Activated CD4-positive, alpha-beta T cell treated with anti-CD3 and anti-CD28 coated beads for 24 hours (primary cell): Measurements from ENCODE around the gene SENP3.

Experiments
- DNase-seq, 2 donors: peaks; one replicate each; pipeline ENCODE4 v3.0.0-alpha.2; 2020; ENCODE audit warnings: low read depth in 2 of 2

Gene SENP3

GRCh38 chr17:7561589-7562207 lies at the start of gene SENP3:
Gene SENP3 (plus strand): TSS chr17:7561919. CDS start chr17:7563077, 1,158 bp downstream.
- DNase-seq: peak; percentile 83 to 85

- no peak for DNase-seq
Measured at GRCh38 chr17:7512105-7512504, 49.6 kb upstream of the SENP3 start.

GRCh38 chr17:7512824-7513540 lies 48.7 kb upstream of the SENP3 start:
- no peak for DNase-seq

GRCh38 chr17:7513850-7514419 lies 47.8 kb upstream of the SENP3 start:
- DNase-seq: no peak

GRCh38 chr17:7515911-7516610 lies 45.7 kb upstream of the SENP3 start:
- DNase-seq: no peak

GRCh38 chr17:7523033-7523432 lies 38.7 kb upstream of the SENP3 start:
- peak; percentile 13 to 24 for DNase-seq

- DNase-seq: no peak
Measured at GRCh38 chr17:7528842-7529241, 32.9 kb upstream of the SENP3 start.

GRCh38 chr17:7530023-7530900 lies 31.5 kb upstream of the SENP3 start:
- DNase-seq: no peak

- DNase-seq: no peak
Measured at GRCh38 chr17:7538050-7538449, 23.7 kb upstream of the SENP3 start.

- no peak for DNase-seq
Measured at GRCh38 chr17:7538891-7539545, 22.7 kb upstream of the SENP3 start.

- no peak for DNase-seq
Measured at GRCh38 chr17:7541074-7541621, 20.6 kb upstream of the SENP3 start.

- no peak for DNase-seq
Measured at GRCh38 chr17:7544911-7545310, 16.8 kb upstream of the SENP3 start.

- peak; percentile 26 to 31 for DNase-seq
Measured at GRCh38 chr17:7548585-7549400, 12.9 kb upstream of the SENP3 start, which contains the start of gene TNFSF12. Gene TNFSF12 (plus strand): TSS chr17:7549058. CDS start chr17:7549154, 96 bp downstream.

- DNase-seq: peak in 1 of 2 donors; percentile 30
Measured at GRCh38 chr17:7549401-7550055, 12.2 kb upstream of the SENP3 start.

- no peak for DNase-seq
Measured at GRCh38 chr17:7550344-7550743, 11.4 kb upstream of the SENP3 start.

- DNase-seq: no peak
Measured at GRCh38 chr17:7551396-7551795, 10.3 kb upstream of the SENP3 start.

GRCh38 chr17:7552621-7553051 lies 9.1 kb upstream of the SENP3 start:
- no peak for DNase-seq

- no peak for DNase-seq
Measured at GRCh38 chr17:7553356-7553755, 8.4 kb upstream of the SENP3 start.

- DNase-seq: no peak
Measured at GRCh38 chr17:7555320-7555948, 6.3 kb upstream of the SENP3 start.
